Neural crest cell (in vitro differentiated cells): Measurements from ENCODE around the gene CUZD1. TPM values are rescaled to one million over a fixed set of nuclear protein-coding genes. Genes with fewer than 3 reads are reported as not detected.

Source experiments
- DNase-seq: peaks from one replicate; pipeline ENCODE4 v3.0.0; 2021; ENCODE audit warnings: low read depth, mixed read lengths, low spot score
- H3K27ac Mint-ChIP-seq: one replicate; pipeline ENCODE4 v1.8.0; 2021; ENCODE audit warnings: mild to moderate bottlenecking, mixed read lengths; ENCODE audit not compliant: unreplicated experiment
- H3K27me3 Mint-ChIP-seq: 2 replicates; pipeline ENCODE4 v1.8.0; 2021; ENCODE audit warnings: low read depth, mild to moderate bottlenecking, mixed read lengths
- H3K36me3 Mint-ChIP-seq: 2 replicates; pipeline ENCODE4 v1.8.0; 2021; ENCODE audit warnings: low read depth, mild to moderate bottlenecking, mixed read lengths
- H3K4me1 Mint-ChIP-seq: 2 replicates; pipeline ENCODE4 v1.8.0; 2021; ENCODE audit warnings: mixed read lengths
- H3K4me3 Mint-ChIP-seq: one replicate; pipeline ENCODE4 v1.8.0; 2021; ENCODE audit warnings: mild to moderate bottlenecking, mixed read lengths
- H3K9me3 Mint-ChIP-seq: 2 replicates; pipeline ENCODE4 v1.8.0; 2021; ENCODE audit warnings: mixed read lengths
- long read RNA-seq: library from polyadenylated mRNA; unstranded; transcript quantifications from one replicate; pipeline ENCODE4 v2.0.0, GENCODE V29; 2020
- total RNA-seq: library from RNA; stranded (reverse); gene quantifications from 2 replicates; pipeline ENCODE4 v1.2.1, GENCODE V29; 2021
- TF ChIP-seq, protein P1 (sequence below): fragments of 200-600 bp; sonication (generic); conservative IDR thresholded peaks from 2 replicates; pipeline ENCODE4 v1.5.0; 2021; ENCODE audit warnings: antibody characterized with exemption, mild to moderate bottlenecking

The CUZD1 gene, protein sequence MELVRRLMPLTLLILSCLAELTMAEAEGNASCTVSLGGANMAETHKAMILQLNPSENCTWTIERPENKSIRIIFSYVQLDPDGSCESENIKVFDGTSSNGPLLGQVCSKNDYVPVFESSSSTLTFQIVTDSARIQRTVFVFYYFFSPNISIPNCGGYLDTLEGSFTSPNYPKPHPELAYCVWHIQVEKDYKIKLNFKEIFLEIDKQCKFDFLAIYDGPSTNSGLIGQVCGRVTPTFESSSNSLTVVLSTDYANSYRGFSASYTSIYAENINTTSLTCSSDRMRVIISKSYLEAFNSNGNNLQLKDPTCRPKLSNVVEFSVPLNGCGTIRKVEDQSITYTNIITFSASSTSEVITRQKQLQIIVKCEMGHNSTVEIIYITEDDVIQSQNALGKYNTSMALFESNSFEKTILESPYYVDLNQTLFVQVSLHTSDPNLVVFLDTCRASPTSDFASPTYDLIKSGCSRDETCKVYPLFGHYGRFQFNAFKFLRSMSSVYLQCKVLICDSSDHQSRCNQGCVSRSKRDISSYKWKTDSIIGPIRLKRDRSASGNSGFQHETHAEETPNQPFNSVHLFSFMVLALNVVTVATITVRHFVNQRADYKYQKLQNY
- not detected in 2 replicates for total RNA-seq
- long read RNA-seq = 0 reads

DNA sequence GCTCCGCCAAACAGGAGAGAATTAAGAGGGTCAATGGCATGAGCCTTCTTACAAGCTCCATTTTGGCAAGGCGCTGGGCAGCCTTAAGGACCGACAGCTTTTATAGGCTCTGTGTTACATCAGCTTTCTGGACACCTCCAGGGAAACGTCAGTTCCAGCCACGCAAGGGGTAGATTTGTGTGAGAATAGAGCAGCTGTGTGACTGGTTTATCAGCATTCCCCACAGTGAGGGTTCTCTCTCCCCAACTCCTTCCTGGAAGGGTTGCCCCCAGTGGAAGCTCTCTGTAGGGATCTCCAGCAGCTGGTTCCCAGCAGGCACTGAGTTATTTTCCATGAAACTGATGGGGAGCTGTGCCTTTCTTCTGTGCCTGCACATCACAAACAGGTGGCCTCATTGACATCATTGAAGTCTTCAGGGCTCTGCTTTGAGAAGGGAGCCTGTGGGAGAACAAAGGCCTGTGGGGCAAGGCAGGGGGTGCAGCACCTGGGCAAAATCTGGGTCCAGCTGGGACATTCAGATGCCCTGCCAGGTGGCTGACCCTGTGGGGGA lies at the start of gene CUZD1:
Gene CUZD1 (minus strand): TSS at position 75 of the 550 bp plus-strand sequence. CDS start 14 bp downstream, at position 61.
- Mint-ChIP-seq H3K27ac (no peak within 1 kb of the TSS), H3K27me3 (peaks cover 21% of the 10 kb centered on the region), H3K4me1 (no peaks in the 10 kb centered on the region), H3K9me3 (peaks cover 2% of the 10 kb centered on the region), H3K4me3 (no peak within 1 kb of the TSS), H3K36me3 (no peaks in the 10 kb centered on the region)
- TF ChIP-seq, protein P1, sequence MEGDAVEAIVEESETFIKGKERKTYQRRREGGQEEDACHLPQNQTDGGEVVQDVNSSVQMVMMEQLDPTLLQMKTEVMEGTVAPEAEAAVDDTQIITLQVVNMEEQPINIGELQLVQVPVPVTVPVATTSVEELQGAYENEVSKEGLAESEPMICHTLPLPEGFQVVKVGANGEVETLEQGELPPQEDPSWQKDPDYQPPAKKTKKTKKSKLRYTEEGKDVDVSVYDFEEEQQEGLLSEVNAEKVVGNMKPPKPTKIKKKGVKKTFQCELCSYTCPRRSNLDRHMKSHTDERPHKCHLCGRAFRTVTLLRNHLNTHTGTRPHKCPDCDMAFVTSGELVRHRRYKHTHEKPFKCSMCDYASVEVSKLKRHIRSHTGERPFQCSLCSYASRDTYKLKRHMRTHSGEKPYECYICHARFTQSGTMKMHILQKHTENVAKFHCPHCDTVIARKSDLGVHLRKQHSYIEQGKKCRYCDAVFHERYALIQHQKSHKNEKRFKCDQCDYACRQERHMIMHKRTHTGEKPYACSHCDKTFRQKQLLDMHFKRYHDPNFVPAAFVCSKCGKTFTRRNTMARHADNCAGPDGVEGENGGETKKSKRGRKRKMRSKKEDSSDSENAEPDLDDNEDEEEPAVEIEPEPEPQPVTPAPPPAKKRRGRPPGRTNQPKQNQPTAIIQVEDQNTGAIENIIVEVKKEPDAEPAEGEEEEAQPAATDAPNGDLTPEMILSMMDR = no peak
- DNase-seq = no peak

DNA sequence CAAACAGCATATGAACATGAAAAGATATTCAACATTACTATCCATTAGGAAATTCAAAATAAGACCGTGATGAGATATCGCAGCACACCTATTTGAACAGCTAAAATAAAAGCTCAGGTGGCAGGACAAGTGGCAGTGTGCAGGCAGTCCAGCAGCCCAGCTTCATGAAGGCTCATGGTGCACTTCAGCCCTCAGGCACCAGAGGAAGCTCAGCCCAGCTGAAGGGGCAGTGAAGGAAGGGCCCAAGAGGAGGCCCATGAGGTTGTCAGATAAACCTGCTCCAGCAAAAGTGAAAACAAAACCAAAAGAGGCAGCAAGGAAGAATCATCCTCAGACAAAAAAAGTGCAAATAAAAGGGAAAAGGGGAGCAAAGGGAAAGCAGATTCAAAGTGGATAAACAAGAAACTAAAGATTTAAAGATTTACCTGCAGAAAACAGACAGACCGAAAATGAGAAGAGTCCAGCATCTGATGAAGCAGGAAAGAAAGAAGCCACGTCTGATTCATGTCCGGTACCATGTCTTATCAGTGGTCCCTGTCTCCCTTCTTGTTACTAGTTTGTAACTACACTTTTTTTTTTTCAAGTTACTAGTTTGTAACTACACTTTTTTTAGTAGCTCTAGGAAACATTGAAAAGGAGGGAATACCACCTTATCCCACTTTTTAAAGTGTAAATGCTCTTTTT lies 48.7 kb upstream of the CUZD1 start:
- Mint-ChIP-seq H3K9me3 (no peaks in the 10 kb centered on the region), H3K27me3 (peaks cover 36% of the 10 kb centered on the region), H3K4me3 (no peak overlapping the region), H3K27ac (no peak overlapping the region), H3K4me1 (no peaks in the 10 kb centered on the region), H3K36me3 (no peaks in the 10 kb centered on the region)
- no peak for DNase-seq
- TF ChIP-seq, protein P1 = no peak

GRCh38 chr10:122884166-122884565 lies 38.5 kb upstream of the CUZD1 start:
- no peaks in the 10 kb centered on the region for H3K9me3 Mint-ChIP-seq
- no peaks in the 10 kb centered on the region for H3K36me3 Mint-ChIP-seq
- no peak overlapping the region for H3K4me3 Mint-ChIP-seq
- H3K4me1 Mint-ChIP-seq = no peaks in the 10 kb centered on the region
- TF ChIP-seq, protein P1 = no peak
- no peak overlapping the region for H3K27ac Mint-ChIP-seq
- H3K27me3 Mint-ChIP-seq = peaks cover 23% of the 10 kb centered on the region
- no peak for DNase-seq

DNA sequence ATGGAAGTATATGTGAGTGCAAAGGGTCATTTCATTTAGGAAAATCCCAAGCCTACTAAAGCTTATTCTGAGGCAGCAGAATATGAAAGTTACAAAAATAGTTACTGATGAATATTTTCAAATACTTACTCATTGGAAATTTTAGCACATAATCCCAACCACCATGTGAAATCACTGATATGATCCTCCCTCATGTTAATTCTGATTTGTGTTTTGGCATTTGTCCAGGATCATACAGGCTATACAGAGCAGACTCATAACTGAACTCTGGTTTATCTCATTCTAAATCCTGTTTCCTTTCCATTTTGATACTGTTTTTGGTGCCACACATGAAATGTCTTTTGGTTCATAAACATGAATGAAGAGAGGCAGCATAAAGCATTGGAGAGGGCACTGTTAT lies 37.1 kb upstream of the CUZD1 start:
- Mint-ChIP-seq H3K27ac (no peak overlapping the region), H3K4me1 (peaks cover 6% of the 10 kb centered on the region), H3K4me3 (no peak overlapping the region), H3K36me3 (no peaks in the 10 kb centered on the region), H3K27me3 (peaks cover 20% of the 10 kb centered on the region), H3K9me3 (no peaks in the 10 kb centered on the region)
- DNase-seq = no peak
- TF ChIP-seq, protein P1 = no peak
